B cell (primary cell): Measurements from ENCODE around the gene XCL1. TPM values are rescaled to one million over a fixed set of nuclear protein-coding genes. Genes with fewer than 3 reads are reported as not detected.

Source experiments
- ATAC-seq: fragments of 200-7000 bp; cut with Tn5 transposase; one replicate; pipeline ENCODE4 v1.10.0; 2021; ENCODE audit warnings: low read depth, mild to moderate bottlenecking, moderate number of reproducible peaks, moderate library complexity
- CTCF ChIA-PET: fragments of 350-600 bp; sonication (Branson Sonifier 250); formaldehyde crosslinking; loops from one replicate; lab custom pipeline; 2021; ENCODE audit warnings: antibody characterized with exemption, inconsistent platforms; lab: Charles Lee
- POLR2A ChIA-PET: fragments of 350-600 bp; sonication (Branson Sonifier 250); formaldehyde crosslinking; loops from one replicate; lab custom pipeline; 2021; ENCODE audit warnings: antibody characterized with exemption; lab: Charles Lee
- DNase-seq: peaks from one replicate; pipeline ENCODE4 v3.0.0; 2013
- H2AFZ ChIP-seq: 2 replicates; pipeline ENCODE4 v1.6.1; 2012; ENCODE audit warnings: mild to moderate bottlenecking, low read depth, low read length; ENCODE audit not compliant: insufficient read depth, poor library complexity, severe bottlenecking
- H3K27ac ChIP-seq, 2 donors: 1 replicate in 1 of 2; 2 replicates in 1 of 2; pipeline ENCODE4 v1.5.1; 2012 to 2013; ENCODE audit warnings: low read length in 2 of 2, mild to moderate bottlenecking in 2 of 2, moderate library complexity in 1 of 2
- H3K27me3 ChIP-seq, 4 experiments: fragments of 200-600 bp in 1 of 4; sonication (generic) in 1 of 4; replicated peaks in 1 of 4; 1 replicate in 2 of 4; 2 replicates in 2 of 4; pipeline versions ENCODE4 v1.6.1 to v1.7.0; 2013 to 2016; ENCODE audit warnings: low read length in 3 of 4, mild to moderate bottlenecking in 2 of 4, mixed read lengths in 1 of 4, moderate library complexity in 1 of 4; ENCODE audit not compliant: insufficient read depth in 4 of 4, control insufficient read depth in 3 of 4; ENCODE audit errors: control extremely low read depth in 1 of 4
- H3K36me3 ChIP-seq, 2 experiments: replicated peaks in 1 of 2; 1 replicate in 1 of 2; 2 replicates in 1 of 2; pipeline versions ENCODE4 v1.6.1 to v1.7.1; 2013; ENCODE audit warnings: low read length in 1 of 2; ENCODE audit not compliant: insufficient read depth in 2 of 2, control insufficient read depth in 1 of 2; ENCODE audit errors: control extremely low read depth in 1 of 2, extremely low read depth in 1 of 2
- H3K4me1 ChIP-seq, 2 donors: fragments of 200-600 bp in 1 of 2; sonication (generic) in 1 of 2; 1 replicate in 1 of 2; 2 replicates in 1 of 2; pipeline versions ENCODE4 v1.5.1 to v1.6.1; 2013 to 2017; ENCODE audit warnings: low read length in 2 of 2; ENCODE audit not compliant: control insufficient read depth in 2 of 2, insufficient read depth in 2 of 2
- H3K4me2 ChIP-seq: replicated peaks from 2 replicates; pipeline ENCODE3; 2012; ENCODE audit warnings: mild to moderate bottlenecking, low read depth, low read length; ENCODE audit not compliant: poor library complexity, severe bottlenecking
- H3K4me3 ChIP-seq, 5 experiments: fragments of 200-600 bp in 1 of 5; sonication (generic) in 1 of 5; 1 replicate in 3 of 5; 2 replicates in 2 of 5; pipeline versions ENCODE4 v1.5.1 to v1.7.0; 2011 to 2016; ENCODE audit warnings: low read length in 4 of 5, mild to moderate bottlenecking in 4 of 5, low read depth in 2 of 5, control low read depth in 1 of 5, moderate library complexity in 1 of 5; ENCODE audit not compliant: insufficient read depth in 1 of 5; ENCODE audit errors: control extremely low read depth in 1 of 5, extremely low read depth in 1 of 5
- H3K79me2 ChIP-seq: fragments of 200-600 bp; sonication (generic); one replicate; pipeline ENCODE4 v1.6.0; 2016; ENCODE audit warnings: low read length; ENCODE audit not compliant: control insufficient read depth, insufficient read depth
- H3K9ac ChIP-seq: fragments of 200-600 bp; sonication (generic); 2 replicates; pipeline ENCODE4 v1.6.1; 2017; ENCODE audit warnings: mild to moderate bottlenecking, low read length, moderate library complexity
- H3K9me3 ChIP-seq, 3 donors: one replicate each; pipeline versions ENCODE4 v1.6.1 to v1.7.1; 2013; ENCODE audit warnings: low read length in 2 of 3; ENCODE audit not compliant: control insufficient read depth in 2 of 3, insufficient read depth in 1 of 3; ENCODE audit errors: control extremely low read depth in 1 of 3
- H4K20me1 ChIP-seq: 2 replicates; pipeline ENCODE4 v1.6.0; 2012; ENCODE audit warnings: mild to moderate bottlenecking, low read length; ENCODE audit not compliant: insufficient read depth, control insufficient read depth, poor library complexity, severe bottlenecking
- H3K27ac Mint-ChIP-seq: one replicate; pipeline ENCODE4 v1.8.0; 2021; ENCODE audit warnings: mixed read lengths
- H3K27me3 Mint-ChIP-seq: one replicate; pipeline ENCODE4 v1.8.0; 2021; ENCODE audit warnings: mixed read lengths
- H3K4me1 Mint-ChIP-seq: one replicate; pipeline ENCODE4 v1.8.0; 2021; ENCODE audit warnings: mixed read lengths
- H3K4me3 Mint-ChIP-seq: one replicate; pipeline ENCODE4 v1.8.0; 2021; ENCODE audit warnings: mixed read lengths
- H3K9me3 Mint-ChIP-seq: one replicate; pipeline ENCODE4 v1.8.0; 2022; ENCODE audit warnings: mixed read lengths; ENCODE audit not compliant: insufficient read depth
- CTCF ChIP-seq: fragments of 200-600 bp; IDR thresholded peaks from one replicate; pipeline ENCODE4 v1.8.0; 2022; ENCODE audit warnings: antibody characterized with exemption, mild to moderate bottlenecking
- EZH2 ChIP-seq: IDR thresholded peaks from 2 replicates; pipeline ENCODE4 v1.6.1; 2012; ENCODE audit warnings: borderline replicate concordance, low read depth, mild to moderate bottlenecking, moderate library complexity, low read length; ENCODE audit not compliant: insufficient read depth, poor library complexity, severe bottlenecking
- WGBS: methylation state at CpG from one replicate; pipeline ENCODE4 v1.1.5; 2013; ENCODE audit warnings: missing lambda C conversion rate; ENCODE audit not compliant: insufficient coverage; 5-methylcytosine and 5-hydroxymethylcytosine counted together
- intact Hi-C: fragments of 100-400 bp; cut with micrococcal nuclease; formaldehyde crosslinking; loops from one replicate; pipeline ENCODE4 v1.10.0; 2022
- polyA plus RNA-seq: library from polyadenylated mRNA; depleted of rRNA; stranded (reverse); fragments of >200 nt; gene quantifications from 2 replicates; pipeline ENCODE4 v1.2.3, GENCODE V29; 2012
- total RNA-seq, 2 donors: library from RNA; stranded (reverse); fragments of 120-200 nt in 1 of 2; gene quantifications; 1 replicate in 1 of 2; 2 replicates in 1 of 2; pipeline versions ENCODE4 v1.2.3 to v1.2.4, GENCODE V29; 2013 to 2022

Gene XCL1
- total and polyA plus RNA-seq, 2 donors (not counting 1 experiment from before 2014, with no cell fraction given), result 0.12 TPM; not detected in 1

- peaks cover 4% of the 10 kb centered on the region for H3K9me3 Mint-ChIP-seq
- Histone ChIP-seq H3K9me3 (no peaks in the 10 kb centered on the region), H3K27me3 (no peaks in the 10 kb centered on the region), H3K9ac (no peak overlapping the region), H3K4me2 (no peak overlapping the region), H2AFZ (no peak overlapping the region), H3K36me3 (no peaks in the 10 kb centered on the region), H3K4me1 (no peaks in the 10 kb centered on the region), H4K20me1 (no peaks in the 10 kb centered on the region), H3K79me2 (no peaks in the 10 kb centered on the region), H3K27ac (no peak overlapping the region), H3K4me3 (no peak overlapping the region)
- ATAC-seq (no peak), DNase-seq (no peak)
- no peak overlapping the region for H3K27ac Mint-ChIP-seq
- ChIA-PET POLR2A (no interaction called here), CTCF (no interaction called here)
- intact Hi-C loops, result no loop called here
- no peak for TF ChIP-seq CTCF
- no peak for TF ChIP-seq EZH2
- H3K27me3 Mint-ChIP-seq, result peaks cover 20% of the 10 kb centered on the region
- no CpG with 5 or more reads among the region's 1 CpG for WGBS
- H3K4me3 Mint-ChIP-seq, result no peak overlapping the region
- H3K4me1 Mint-ChIP-seq, result no peaks in the 10 kb centered on the region
Observed at GRCh38 chr1:168567007-168567406, 9.4 kb upstream of the XCL1 start.

- Mint-ChIP-seq H3K27ac (no peak overlapping the region), H3K4me1 (no peaks in the 10 kb centered on the region), H3K27me3 (peaks cover 26% of the 10 kb centered on the region), H3K4me3 (no peak overlapping the region), H3K9me3 (peaks cover 4% of the 10 kb centered on the region)
- TF ChIP-seq CTCF, result no peak
- no peak for ATAC-seq
- Histone ChIP-seq H3K9ac (no peak overlapping the region), H3K27ac (no peak overlapping the region), H2AFZ (no peak overlapping the region), H3K27me3 (no peaks in the 10 kb centered on the region), H3K79me2 (no peaks in the 10 kb centered on the region), H3K4me2 (no peak overlapping the region), H3K4me3 (no peak overlapping the region), H3K4me1 (no peaks in the 10 kb centered on the region), H3K9me3 (no peaks in the 10 kb centered on the region), H4K20me1 (no peaks in the 10 kb centered on the region), H3K36me3 (no peaks in the 10 kb centered on the region)
- POLR2A ChIA-PET, result no interaction called here
- DNase-seq, result no peak
- WGBS, result no CpG with 5 or more reads among the region's 3 CpGs
- CTCF ChIA-PET, result no interaction called here
- intact Hi-C loops, result no loop called here
Observed at GRCh38 chr1:168567568-168567967, 8.8 kb upstream of the XCL1 start.
